Medulla oblongata (tissue), 1 donor: Measurements from ENCODE around the gene RTCB.

Source experiments
- DNase-seq: peaks from one replicate; pipeline ENCODE4 v3.0.0-alpha.2; 2015; ENCODE audit errors: extremely low spot score

Gene RTCB

DNA sequence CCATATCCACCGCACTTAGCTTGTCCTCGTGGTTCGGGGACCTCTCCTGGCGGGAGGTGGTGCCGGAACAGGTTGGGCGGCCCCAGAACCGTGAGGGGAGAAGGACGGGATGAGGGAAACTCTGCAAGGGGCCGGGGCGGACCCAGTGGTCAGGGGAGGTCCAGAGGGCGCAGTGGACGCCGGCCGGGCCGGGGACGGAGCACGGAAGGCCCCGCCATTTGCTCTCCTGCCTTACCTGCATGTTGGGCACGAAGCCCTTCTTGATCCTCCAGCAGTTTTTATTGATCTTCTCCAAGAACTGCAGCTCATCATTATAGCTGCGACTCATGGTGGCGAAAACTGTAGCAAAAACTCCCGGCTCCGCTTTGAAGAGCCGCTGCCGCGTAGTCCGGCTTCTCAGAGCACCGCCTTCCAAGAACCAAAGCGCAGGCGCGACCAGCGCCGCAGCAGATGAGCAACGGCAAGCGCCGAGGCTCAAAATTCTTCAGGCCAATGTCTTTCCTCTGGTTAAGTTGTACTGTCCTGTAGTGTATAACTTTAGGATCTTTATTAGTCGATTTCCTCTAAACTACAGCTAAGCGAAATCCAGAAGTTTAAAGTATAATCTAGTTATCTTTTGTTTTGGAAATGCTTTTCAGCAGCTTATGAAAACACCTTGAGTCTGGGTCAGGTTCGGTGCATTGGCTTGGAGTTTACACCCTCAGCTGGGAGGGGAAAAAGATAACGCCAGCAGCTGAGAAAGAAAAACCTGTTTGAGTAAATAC, at the start of gene RTCB:
RTCB (minus strand) TSS at position 419 of the 764 bp plus-strand sequence; CDS start at position 328, 91 bp downstream.
- peak; percentile 95 for DNase-seq

DNA sequence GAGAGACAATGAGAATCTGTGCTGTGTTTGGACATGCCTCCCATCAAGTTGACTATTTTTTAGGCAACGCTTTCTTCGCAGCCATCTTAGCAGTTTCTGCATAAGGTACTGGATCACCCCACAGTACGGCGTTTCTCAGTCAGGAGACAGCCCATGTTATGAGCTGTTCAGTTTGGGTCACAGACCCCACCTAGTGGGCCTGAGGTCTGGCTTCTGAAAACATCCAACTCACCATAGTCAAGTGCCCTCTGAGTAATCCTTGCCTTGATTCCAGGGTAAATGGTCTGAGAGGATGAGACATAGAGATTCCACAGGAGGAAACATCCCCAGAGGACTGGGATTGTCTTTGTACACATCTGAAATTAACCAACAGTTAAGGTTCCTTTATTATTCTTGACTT, 45.0 kb upstream of the RTCB start:
- no peak for DNase-seq

DNA sequence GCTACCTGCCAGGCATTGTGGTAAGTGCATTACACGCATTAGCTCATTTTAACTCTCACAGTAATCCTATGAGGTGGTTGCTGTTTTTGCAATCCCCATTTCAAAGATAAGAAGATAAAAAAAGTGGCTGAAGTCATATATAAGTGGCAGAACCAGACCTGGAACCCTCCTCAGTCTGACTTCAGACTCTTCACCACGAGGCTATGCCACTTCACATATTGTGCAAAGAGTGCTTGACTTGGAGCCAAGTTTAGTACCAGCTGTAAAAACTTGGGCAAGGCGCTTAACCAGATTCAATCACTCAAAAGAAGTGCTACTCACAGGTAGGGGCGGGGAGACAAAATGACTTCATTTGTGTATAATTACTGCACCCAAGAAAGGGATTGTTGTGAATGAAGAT, 36.9 kb upstream of the RTCB start:
- no peak for DNase-seq

DNA sequence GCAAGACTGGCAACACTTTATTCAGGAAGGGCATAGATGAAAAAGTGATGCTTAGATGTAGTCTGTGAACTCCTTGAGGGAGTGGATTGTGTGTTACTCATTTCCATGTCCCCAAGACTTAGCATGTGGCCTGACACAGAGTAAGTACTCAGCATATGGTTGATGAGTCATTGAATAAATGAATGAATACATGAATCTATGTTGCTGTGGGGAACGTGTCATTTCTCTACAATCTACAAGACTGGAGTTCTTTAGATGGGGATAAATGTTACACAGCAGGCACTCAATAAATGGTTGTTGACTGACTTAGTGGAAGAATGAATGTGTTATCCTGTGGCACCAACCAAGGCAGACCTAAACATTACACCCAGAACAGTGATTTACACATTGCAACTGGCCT, 34.3 kb upstream of the RTCB start:
- no peak for DNase-seq

DNA sequence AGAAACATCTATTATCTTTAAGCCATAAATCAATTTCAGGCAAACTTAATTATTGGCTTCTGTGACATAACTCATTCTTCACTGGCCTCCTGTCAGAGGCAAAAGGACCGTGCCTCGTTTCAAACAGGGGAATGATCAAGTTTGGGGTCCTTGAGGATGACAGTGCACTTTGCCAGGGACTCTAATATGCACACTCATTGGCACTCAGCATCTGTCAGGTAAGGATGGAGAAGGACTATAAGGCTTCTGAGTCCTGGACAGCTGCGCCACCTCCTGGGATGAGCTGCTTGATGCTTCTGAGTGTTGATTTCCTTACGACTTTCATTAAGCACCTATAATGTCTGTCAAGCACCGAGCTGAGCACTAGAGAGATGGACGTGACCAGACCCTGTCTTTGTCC, 32.0 kb upstream of the RTCB start:
- no peak for DNase-seq

DNA sequence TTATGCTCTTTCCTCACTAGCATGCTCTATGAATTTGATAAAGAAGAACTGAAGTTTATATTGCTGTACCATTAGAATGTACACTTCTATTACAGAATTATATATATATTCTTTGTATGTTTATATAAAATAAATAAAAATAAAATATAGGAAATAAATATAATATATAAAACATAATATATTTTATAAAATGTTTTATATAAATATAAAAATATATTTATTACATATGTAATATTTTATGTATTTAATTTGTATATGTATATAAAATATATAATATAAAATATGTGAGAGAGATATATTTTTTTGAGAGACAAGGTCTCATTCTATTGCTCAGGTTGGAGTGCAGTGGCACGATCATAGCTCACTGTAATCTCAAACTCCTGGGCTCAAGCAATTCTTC, 18.3 kb upstream of the RTCB start:
- DNase-seq = no peak

DNA sequence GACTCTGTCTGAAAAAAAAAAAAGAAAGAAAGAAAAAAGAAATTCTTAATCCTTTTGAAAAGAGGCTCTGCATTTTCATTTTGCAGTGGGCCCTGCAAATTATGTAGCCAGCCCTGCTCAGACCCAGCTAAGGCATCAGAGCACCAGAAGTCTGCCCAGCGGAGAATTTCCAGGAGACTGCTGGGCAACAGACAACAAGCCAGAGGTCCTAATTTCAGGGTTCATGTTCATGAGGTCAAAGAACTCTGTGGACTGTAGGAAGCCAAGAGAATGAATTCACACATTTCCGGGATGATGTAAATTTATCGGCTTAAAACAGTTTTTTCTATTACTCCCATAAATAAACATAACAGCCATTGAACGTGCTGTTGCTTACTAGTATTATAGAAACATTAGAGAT, 14.8 kb upstream of the RTCB start:
- no peak for DNase-seq

DNA sequence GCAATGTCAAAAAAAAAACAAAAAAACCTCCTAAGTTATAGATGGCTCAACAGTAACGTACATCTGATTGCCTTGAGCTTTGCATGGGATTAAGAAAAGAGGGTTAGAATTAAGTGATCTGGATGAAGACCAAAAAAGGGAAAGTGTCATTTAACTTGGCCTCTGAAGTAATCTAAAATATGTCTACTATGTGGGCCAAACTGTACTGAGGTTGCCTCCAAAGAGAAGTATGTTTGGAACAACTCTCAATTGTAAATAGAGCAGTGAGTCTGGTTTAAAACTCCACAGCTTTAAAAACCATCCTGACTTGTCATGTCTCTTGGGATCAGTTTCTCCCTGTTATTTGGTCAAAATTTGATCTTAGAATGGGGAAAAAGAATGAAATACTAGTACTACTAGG, 11.6 kb upstream of the RTCB start:
- no peak for DNase-seq

DNA sequence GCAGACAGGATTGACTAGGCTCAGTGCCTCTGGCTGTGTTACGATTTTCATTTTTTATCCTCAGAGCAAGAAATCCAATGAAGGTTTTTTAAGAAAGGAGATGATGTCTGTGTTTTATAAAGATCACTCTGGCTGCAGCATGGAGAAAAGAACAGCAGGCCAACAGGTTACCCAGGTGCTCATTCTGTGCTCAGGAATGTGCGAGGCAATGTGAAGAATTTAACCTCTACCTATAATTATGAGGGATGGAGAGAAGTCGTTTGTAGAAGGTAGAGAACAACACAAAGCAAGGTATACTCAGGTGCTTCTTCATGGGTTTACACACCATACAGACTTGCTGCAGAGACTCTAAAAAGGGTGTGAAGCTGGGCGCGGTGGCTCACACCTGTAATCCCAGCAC, 10.0 kb upstream of the RTCB start:
- DNase-seq = no peak

DNA sequence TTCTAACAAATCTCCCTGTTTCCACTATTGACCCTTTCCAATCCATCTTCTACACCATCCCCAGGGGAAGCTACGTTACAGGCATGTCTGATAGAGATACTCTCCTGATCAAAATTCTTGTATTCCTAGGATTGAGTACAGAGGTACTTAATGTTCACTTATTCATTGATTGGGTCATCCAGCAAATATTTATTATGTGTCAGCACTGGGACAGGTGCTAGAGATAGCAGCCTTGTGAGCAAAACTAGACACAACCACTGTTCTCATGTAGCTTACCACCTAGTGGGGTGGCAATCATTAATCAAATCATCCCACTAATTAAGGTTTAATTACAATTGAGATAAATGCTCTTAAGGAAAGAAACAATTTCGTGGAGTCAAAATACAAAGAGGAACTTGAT, 9.4 kb upstream of the RTCB start:
- no peak for DNase-seq

DNA sequence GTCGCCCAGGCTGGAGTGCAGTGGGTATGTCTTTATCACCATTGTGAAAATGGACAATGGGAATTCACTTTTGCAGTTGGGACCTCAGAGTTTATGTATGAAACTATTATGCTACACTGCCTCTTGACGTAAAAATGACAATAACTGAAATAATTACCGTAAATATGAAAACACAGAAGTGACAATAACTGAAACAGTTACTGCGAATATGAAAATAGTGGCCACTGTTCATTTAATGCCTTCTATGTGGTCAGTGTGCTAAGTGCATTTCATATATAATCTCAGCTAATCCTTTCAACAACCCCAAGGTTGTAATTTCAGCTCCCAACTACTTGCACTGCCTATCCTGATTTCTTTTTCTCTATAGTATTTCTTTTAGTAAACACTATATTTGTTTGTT, 5.9 kb upstream of the RTCB start:
- DNase-seq = no peak

DNA sequence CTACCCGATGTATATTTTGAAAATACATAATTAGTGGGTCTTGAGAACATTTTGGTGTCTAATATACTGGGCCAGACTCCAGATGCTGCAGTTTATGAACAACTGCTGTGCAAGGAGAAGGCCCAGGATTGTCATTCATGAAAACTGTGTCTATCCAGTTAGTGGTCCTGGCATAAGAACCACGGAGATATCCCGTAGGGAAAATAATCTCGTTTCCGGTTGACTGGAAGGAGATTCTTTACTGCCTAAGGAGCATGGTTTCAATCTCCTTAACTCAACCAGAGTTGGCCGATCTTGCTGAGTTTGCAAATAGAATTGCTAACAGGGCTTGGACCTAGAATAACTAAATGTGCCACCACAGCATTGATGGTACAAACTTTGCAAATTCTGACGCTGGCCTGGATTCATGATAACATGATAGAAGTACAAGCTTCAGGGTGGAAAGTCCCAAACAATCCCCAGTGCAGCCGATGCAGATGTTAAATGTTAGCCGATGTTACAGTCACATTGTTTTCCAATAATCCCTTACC, 4.6 kb upstream of the RTCB start:
- no peak for DNase-seq

DNA sequence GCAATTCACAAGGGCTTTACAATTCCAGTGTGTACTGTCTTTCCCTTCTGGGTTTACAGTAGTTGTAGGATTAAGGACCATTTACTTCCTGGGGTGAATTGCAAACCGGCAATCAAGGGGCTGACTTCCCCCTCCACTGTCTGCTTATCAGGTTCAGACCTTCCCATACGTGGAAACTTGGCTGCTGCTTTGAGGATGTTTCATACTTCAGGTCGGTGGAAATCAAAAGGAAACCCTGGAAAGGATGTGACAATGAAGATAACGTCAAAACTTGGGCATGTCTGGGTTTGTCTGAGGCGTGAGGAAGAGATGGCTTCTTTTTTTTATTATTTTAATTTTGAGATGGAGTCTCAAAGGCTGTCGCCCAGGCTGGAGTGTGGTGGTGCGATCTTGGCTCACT, 2.1 kb upstream of the RTCB start:
- no peak for DNase-seq

DNA sequence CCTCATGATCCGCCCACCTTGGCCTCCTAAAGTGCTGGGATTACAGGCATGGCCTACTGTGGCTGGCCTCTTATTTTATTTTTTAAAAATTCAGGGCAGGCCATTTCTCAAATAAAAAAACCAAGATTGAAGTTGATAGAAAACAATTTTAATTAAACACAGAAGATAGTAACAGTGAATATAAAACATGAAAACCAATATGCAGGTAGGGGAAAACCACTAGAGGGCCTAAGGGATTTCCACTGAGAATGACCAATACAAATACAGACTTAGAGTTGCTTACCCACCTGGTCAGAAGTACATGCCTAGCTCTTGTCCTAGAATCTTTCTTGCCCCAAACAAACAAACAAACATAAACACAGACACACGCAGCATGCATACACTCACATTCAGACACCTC, 1.7 kb upstream of the RTCB start:
- DNase-seq = no peak

DNA sequence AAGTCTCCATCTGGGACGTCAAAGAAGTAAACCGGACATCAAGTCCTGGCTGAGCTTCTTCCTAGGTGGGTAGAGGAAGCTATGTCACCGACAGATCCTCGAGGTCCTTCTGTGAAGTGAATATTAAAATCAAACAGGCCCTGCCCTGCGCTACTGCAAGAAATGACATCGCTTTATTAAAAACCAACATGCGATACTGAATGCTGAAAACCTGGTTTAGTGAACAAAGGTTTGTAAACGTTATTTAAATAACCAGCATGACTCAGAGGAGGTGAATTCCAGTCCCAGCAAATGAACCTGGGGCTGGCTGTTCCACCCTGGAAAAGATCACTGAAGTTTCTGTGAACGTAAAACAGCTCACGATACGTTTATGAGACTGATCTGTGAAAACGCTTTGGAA, 645 bp downstream of the RTCB start:
- no peak for DNase-seq

DNA sequence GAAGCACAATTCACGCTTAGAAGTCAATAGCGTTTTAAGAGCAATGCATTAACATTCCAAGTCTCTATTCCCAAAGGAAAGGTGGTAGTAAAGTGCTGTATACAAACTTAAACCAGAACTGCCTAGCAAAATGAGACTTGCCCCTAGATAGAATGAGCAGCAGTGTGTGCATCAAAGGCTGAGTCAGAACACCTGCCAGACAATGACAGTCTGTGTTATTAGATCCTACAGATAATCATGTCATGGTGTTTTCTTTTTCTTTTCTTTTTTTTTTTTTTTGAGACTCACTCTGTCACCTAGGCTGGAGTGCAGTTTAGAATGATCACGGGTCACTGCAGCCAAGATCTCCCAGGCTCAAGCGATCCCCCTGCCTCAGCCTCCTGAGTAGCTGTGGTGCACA, 1.6 kb downstream of the RTCB start:
- no peak for DNase-seq

DNA sequence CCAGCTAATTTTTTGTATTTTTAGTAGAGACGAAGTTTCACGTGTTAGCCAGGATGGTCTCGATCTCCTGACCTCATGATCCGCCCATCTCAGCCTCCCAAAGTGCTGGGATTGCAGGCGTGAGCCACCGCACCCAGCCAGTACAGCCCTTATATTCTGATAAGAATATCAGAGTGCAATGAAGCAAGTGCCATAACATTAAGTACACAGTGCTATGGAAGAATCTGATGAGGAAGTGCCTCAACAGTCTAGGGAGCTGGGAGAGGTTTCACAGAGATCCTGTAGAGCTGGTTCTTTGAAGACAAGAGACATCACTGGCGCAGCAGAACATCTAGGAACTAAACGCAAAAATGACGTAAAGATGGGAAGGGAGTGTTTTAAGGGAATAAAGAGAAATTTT, 2.1 kb downstream of the RTCB start:
- DNase-seq = no peak

DNA sequence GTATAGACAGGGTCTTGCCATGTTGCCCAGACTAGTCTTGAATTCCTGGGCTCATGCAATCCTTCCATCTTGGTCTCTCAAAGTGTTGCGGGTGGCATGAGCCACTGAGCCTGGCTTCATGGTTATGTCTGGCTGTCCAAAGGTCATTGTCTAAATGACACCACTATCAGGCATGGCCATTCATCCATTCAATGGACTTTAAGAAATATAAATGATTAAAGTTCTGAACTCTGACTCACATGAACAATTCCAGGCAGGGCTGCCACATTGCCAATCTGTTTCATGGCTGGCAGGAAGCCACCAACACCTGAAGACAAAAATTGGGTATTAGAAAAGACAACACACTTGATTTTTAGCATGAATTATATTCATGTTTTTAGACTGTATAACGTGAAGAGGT, 4.1 kb downstream of the RTCB start:
- no peak for DNase-seq

DNA sequence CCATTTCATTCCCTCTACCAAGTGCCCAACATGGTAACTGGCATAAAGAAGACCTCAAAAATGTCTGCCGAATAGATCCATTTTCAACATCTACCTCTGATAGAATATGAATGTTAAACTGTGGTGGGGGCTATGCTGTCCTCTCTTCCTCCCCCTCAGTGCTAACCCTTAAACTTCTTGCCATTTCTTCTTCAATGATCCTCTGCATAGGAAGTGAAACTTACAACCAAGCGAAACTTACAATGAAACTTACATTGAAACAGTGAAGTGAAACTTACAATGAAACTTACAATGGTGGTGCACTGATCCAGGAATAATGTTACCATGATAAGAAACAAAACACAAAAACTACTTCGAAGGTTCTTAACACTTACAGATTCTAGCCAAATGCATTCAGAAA, 4.7 kb downstream of the RTCB start:
- DNase-seq = peak; percentile 53

DNA sequence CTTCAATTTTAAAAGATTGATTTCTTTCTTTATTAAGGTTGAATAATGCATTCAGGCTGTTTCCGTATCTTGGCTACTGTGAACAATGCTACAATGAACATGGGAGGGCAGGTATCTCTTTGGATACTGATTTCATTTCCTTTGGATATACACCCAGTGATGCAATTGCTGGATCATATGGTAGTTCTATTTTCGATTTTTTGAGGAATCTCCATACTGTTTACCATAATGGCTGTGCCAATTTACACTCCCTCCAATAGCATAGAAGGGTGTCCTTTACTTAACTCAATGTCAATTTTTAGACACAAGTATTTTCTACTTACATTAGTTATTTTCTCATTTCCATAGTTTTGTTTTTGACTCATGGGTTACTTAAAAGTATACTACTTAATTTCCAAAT, 8.0 kb downstream of the RTCB start:
- DNase-seq = no peak

DNA sequence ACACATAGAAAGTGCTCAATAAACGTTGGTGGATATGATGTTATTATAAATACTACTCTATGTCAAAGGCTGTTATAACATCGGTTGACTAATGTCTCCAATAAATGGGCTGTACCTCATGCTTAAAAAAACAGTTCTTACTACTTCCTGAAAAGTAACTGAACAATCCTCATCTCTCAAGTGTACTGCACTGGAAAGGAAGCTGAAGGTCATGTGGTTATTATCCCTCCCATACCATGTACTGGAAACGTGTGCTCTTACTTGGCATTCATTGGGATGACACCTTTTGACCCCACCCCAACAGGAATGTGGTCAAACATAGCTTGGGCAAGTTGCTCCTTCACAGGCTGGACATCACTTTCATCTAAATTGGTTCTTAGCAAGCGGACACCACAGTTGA, 10.6 kb downstream of the RTCB start:
- no peak for DNase-seq

DNA sequence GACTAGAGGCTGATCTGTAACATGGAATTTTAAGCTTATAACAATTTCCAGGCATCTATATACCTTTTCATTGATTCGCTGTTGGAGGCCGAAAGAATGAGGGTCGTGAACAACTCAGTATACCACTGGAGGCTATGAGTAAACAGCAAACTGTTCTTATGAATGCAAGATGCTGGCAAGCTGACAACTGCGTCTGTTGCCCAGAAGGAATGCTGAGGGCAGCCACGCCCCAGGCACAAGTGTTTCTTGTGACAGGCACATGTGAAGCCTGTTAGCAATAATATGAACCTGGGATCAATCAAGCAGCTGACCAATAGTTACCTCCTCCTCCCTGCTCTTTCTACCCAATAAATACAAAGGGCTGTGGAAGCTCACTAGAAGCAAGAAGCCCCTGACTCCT, 15.3 kb downstream of the RTCB start:
- DNase-seq = no peak

DNA sequence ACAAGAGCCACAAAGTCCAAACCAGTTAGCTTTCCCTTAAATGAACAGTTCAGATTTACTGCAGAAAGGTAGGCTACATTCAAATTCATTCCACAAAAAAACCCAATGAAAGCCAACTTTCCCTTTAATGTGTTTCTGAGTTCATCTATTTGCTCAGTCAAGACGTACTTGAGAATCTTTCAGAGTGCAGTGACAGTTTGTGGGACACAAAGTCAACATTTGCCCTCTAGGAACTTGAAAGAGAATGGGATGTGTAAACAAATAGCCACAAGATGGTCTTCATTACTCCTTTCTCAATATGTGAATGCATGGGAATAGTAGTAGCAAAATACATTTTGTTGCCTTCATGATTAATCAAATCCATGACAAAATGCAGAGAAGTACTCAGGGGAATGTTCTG, 15.8 kb downstream of the RTCB start:
- no peak for DNase-seq

DNA sequence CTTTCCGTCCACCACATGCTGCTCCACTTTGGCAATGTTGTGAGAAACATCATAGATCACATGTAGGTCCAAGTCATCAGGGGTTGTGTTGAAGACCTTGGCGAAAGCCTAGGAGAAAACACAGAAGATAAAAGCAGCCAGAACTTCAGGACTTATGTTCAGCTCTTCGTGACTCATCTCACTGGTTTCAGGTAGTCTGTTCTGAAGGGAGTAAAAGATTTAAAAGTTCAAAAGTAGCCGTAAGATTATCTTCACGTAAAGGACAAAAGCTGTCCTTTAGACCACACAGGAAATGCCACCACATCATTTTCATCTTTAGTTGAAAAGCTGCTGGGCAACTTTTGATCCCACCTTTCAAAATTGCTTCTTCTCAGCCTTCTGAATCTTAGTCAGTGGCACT, 16.9 kb downstream of the RTCB start:
- no peak for DNase-seq
